ENCODE measurements around the gene ROBO4. TPM values are rescaled to one million over a fixed set of nuclear protein-coding genes. Genes with fewer than 3 reads are reported as not detected.

Gene ROBO4
- total RNA-seq, 1 donor from 2014 or later: 1.9 TPM

DNA sequence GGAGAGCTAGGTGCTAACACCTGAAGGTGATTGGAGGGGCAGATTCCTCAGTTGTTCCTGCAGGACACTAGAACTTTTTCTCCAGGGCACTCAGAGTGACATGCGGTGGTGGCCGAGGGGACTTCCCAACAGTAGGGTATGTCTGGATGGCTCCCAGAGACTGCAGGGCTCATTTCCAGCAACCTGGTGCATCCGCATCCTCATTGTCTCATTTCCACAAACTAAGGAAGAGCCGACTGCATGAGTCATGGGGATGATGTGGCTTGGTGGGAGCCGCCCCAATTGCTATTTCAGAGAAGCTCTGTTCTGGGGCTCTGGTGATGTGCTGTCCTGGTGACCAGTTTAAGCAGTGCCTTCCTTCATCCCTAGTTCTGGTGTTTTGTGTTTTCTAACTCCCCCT lies 2.8 kb upstream of the ROBO4 start:
- H3K4me3 ChIP-seq (ENCODE audit: low read depth, low read length): no peak overlapping the region
- TF ChIP-seq, protein P1, sequence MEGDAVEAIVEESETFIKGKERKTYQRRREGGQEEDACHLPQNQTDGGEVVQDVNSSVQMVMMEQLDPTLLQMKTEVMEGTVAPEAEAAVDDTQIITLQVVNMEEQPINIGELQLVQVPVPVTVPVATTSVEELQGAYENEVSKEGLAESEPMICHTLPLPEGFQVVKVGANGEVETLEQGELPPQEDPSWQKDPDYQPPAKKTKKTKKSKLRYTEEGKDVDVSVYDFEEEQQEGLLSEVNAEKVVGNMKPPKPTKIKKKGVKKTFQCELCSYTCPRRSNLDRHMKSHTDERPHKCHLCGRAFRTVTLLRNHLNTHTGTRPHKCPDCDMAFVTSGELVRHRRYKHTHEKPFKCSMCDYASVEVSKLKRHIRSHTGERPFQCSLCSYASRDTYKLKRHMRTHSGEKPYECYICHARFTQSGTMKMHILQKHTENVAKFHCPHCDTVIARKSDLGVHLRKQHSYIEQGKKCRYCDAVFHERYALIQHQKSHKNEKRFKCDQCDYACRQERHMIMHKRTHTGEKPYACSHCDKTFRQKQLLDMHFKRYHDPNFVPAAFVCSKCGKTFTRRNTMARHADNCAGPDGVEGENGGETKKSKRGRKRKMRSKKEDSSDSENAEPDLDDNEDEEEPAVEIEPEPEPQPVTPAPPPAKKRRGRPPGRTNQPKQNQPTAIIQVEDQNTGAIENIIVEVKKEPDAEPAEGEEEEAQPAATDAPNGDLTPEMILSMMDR (conservative IDR thresholded peaks at IDR 0.05; ENCODE audit: low read depth, low read length): no peak
- DNase-seq (ENCODE audit: low read depth): no peak

DNA sequence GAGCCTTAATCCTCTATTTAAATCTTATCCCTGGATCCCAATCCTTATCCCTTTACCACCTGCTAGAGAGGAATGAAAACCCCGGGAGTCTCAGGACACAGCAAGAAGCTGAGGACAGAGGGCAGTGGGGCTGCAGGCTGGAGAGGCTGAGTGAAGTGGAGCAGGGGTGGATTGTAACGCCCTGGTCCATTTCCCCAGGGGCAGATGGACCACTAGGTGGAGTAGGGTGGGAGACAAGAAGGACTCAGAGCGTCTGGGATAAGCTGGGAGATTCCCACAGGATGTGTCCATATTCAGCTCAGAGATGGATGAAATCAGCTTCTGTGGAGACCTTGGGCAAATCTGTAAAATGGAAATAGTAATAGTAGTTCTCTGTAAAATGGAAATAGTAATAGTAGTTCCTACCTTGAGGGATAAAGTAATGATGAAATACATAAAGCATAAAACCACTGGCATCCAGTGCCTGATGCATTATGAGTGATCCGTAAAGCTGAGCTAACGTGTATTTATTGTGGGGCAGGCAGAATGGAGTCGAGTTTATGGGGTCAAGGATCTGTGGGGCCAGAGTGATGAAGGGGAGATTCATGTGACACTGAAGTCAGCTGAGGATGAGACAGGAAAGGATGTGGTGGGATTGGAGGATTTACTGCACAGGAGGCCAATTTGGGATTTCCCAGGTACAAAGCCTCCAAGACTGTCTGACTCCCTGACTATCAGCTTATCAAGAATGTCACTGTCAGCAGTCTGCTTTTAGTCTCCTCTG lies 1.9 kb upstream of the ROBO4 start:
- no peak overlapping the region for H3K4me3 ChIP-seq (ENCODE audit: low read depth, low read length)
- TF ChIP-seq, protein P1 (conservative IDR thresholded peaks at IDR 0.05; ENCODE audit: low read depth, low read length): peak; percentile 10
- no peak for DNase-seq (ENCODE audit: low read depth)

DNA sequence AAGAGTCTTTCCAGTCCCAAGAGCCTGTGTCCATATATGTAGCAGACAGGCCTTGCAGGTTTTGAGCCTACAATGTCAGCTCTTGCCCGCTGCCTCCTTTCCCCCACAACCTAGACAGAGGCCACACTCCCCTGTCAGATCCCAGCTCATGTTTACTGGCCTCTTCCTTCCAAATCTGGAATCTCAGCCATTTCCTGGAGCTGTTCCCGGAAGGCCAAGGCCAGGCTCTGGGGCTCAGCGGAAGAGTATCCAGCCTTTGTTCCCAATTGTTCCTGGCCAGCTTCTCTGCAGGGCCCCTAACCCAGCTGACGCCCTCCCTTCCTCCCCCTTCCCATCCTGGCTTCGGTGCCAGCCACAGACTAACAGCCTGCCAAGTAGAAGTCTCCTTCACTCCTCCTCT lies 1.0 kb upstream of the ROBO4 start:
- DNase-seq (ENCODE audit: low read depth): no peak
- TF ChIP-seq, protein P1 (conservative IDR thresholded peaks at IDR 0.05; ENCODE audit: low read depth, low read length): no peak
- no peak overlapping the region for H3K4me3 ChIP-seq (ENCODE audit: low read depth, low read length)

DNA sequence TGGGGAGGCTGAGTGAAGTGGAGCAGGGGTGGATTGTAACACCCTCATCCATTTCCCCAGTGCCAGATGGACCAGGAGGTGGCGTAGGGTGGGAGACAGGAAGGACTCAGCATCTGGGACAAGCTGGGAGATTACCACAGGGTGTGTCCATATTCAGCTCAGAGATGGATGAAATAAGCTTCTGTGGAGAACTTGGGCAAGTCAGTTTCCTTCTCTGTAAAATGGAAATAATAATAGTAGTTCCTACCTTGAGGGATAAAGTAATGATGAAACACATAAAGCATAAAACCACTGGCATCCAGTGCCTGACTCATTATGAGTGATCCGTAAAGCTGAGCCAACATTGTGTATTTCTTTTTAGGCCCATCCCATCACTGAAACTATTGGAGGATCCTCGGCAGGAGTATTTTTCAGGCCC lies 607 bp upstream of the ROBO4 start:
- H3K4me3 ChIP-seq (ENCODE audit: low read depth, low read length): no peak overlapping the region
- peak; percentile 55 for DNase-seq (ENCODE audit: low read depth)
- TF ChIP-seq, protein P1 (conservative IDR thresholded peaks at IDR 0.05; ENCODE audit: low read depth, low read length): no peak

DNA sequence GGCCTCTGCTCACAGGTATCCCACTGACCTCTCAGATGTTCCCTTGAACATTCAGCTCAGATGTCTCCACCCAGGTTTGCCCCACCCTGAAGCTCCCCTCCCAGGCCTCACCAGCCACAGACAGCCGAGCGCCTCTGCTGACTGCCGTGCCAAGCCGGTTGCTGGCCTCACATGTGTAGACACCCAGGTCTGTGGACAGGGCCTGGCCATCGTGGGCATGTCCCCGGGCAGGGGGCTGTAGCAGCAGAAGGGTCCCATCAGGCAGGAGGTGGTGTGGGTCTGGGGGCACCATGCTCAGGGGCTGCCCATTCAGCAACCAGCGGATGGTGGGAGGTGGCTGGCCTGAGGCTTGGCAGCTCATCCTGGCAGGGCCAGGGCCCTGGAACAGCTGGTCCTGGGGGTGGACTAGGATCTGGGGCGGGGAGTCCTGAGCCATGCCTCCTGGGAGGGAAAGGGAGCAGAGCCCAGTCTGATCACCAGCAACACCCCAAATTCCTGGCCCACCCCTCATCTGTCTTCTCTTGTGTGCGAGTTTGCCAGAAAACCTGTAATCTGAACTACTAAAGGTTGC lies 759 bp downstream of the ROBO4 start:
- no peak overlapping the region for H3K4me3 ChIP-seq (ENCODE audit: low read depth, low read length)
- TF ChIP-seq, protein P1 (conservative IDR thresholded peaks at IDR 0.05; ENCODE audit: low read depth, low read length): no peak
- DNase-seq (ENCODE audit: low read depth): no peak

DNA sequence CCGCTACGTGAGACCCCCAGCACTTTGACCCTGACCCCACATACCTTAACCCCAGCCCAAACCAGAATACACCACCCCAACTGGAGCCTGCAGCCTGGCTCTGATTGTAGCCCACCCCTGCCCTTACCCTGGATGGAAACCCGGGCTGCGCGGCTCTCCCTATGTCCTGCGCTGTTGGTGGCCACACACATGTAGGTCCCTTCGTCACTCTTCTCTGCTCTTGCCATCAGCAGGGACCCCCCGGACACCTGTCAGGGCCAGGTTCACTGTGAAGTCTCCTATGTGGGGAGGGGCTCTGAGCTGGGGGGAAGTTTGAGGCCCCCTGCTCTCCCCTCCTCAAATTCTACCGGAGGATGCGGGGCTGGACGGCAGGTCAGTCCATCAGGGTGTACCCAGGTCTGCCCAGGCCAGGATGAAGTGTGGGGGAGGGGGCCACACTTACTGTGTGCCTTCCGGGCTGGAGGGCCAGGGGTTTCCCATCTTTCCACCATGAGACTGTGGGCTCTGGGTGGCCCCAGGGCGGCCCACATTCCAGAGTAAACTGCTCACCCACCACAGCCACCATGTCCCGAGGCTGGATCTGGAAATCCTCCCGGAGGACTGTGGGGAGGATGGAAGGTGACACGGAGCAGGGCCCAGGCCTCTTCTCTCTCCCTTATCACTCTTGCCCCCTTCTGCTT lies 1.5 kb downstream of the ROBO4 start:
- TF ChIP-seq, protein P1 (conservative IDR thresholded peaks at IDR 0.05; ENCODE audit: low read depth, low read length): no peak
- no peak for DNase-seq (ENCODE audit: low read depth)
- H3K4me3 ChIP-seq (ENCODE audit: low read depth, low read length): no peak overlapping the region
